Calu3 (cell line): Measurements from ENCODE around the gene PPP1R3D. TPM values are rescaled to one million over a fixed set of nuclear protein-coding genes. Genes with fewer than 3 reads are reported as not detected.

Experiments
- BruUV-seq: library from RNA; stranded (reverse); fragments of 400-500 nt; replicated peaks from 2 replicates; lab custom pipeline; 2021; lab: Mats Ljungman, UMichigan
- CTCF ChIA-PET: fragments of 300-600 bp; sonication (Branson Sonifier 250); formaldehyde crosslinking; loops from one replicate; lab custom pipeline; 2022; ENCODE audit warnings: antibody characterized with exemption; lab: Charles Lee
- DNase-seq: peaks from one replicate; pipeline ENCODE4 v3.0.0; 2022
- H3K27ac Mint-ChIP-seq: one replicate; pipeline ENCODE4 v1.8.0; 2022; ENCODE audit warnings: mixed read lengths; ENCODE audit not compliant: unreplicated experiment
- H3K27me3 Mint-ChIP-seq: one replicate; pipeline ENCODE4 v1.8.0; 2022; ENCODE audit warnings: mixed read lengths; ENCODE audit not compliant: unreplicated experiment
- H3K36me3 Mint-ChIP-seq: one replicate; pipeline ENCODE4 v1.8.0; 2022; ENCODE audit warnings: mild to moderate bottlenecking, moderate library complexity, mixed read lengths; ENCODE audit not compliant: insufficient read depth, unreplicated experiment
- H3K4me1 Mint-ChIP-seq: one replicate; pipeline ENCODE4 v1.8.0; 2022; ENCODE audit warnings: mild to moderate bottlenecking, low read depth, mixed read lengths; ENCODE audit not compliant: unreplicated experiment
- H3K4me3 Mint-ChIP-seq: one replicate; pipeline ENCODE4 v1.8.0; 2022; ENCODE audit warnings: mild to moderate bottlenecking, low read depth, moderate library complexity, mixed read lengths; ENCODE audit not compliant: unreplicated experiment
- H3K9me3 Mint-ChIP-seq: one replicate; pipeline ENCODE4 v1.8.0; 2022; ENCODE audit warnings: low read depth, mixed read lengths; ENCODE audit not compliant: unreplicated experiment
- intact Hi-C: fragments of 100-400 bp; cut with micrococcal nuclease; formaldehyde crosslinking; loops from one replicate; pipeline ENCODE4 v1.10.0; 2022; ENCODE audit not compliant: unreplicated experiment
- total RNA-seq: library from RNA; stranded (reverse); gene quantifications from 2 replicates; pipeline ENCODE4 v1.2.3, GENCODE V29; 2022
- TF ChIP-seq, protein P1 (sequence below): fragments of 200-600 bp; IDR thresholded peaks from one replicate; pipeline ENCODE4 v1.8.0; 2022; ENCODE audit warnings: antibody characterized with exemption; ENCODE audit not compliant: unreplicated experiment

Gene PPP1R3D
- total RNA-seq, 1 experiment from 2014 or later = 17.9 TPM

DNA sequence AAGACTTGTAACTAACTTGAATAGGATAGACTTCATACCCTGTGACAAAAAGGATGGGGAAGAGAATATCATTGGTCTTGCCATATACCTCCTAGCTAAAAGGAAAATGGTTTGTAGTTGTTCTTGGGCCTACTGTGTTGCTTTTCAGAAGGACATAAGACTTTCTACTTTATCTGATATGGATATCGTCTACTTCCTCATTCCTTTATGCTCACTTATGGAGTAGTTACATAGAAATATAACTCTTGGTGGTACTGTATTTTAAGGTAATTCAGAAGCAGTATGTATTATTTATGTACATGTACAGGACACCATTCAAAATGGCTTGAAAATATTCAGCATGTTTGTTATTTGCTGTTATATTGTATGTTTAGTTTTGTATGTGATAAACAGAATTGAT, 8.1 kb upstream of the PPP1R3D start:
- CTCF ChIA-PET = interaction anchor here (1.0 to 2.0 kb wide), 2 partner anchors 14 to 24 kb away, joined by 4 to 9 read pairs; partner anchors contain the start of gene SYCP2

DNA sequence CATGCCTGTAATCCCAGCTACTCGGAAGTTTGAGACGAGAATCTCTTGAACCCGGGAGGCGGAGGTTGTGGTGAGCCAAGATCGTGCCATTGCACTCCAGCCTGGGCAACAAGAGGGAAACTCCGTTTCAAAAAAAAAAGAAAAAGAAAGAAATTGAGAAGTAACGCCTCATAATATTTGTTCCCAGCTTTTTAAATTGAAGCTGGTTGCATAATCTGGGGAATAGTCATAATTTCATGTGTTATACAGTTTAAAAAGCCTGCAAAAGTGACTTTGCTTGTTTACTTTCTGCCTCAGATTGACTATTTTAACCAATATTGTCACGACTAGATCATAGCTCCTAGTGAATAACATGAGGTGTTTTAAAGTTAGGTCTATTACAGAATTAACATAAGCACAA, 7.3 kb upstream of the PPP1R3D start:
- BruUV-seq = no TSS peak
- no peaks in the 10 kb centered on the region for H3K27me3 Mint-ChIP-seq
- CTCF ChIA-PET = interaction anchor here (1.7 kb wide), 1 partner anchor 103 kb away, joined by 6 read pairs; no protein-coding TSS in a partner anchor
- intact Hi-C loops = loop anchor here (10.0 kb wide), 2 partner anchors 1277 to 1947 kb away; no protein-coding TSS in a partner anchor
- H3K4me3 Mint-ChIP-seq = no peak overlapping the region
- H3K36me3 Mint-ChIP-seq = peaks cover 13% of the 10 kb centered on the region
- no peak for DNase-seq
- H3K4me1 Mint-ChIP-seq = peaks cover 14% of the 10 kb centered on the region
- H3K27ac Mint-ChIP-seq = no peak overlapping the region
- H3K9me3 Mint-ChIP-seq = no peaks in the 10 kb centered on the region
- TF ChIP-seq, protein P1, sequence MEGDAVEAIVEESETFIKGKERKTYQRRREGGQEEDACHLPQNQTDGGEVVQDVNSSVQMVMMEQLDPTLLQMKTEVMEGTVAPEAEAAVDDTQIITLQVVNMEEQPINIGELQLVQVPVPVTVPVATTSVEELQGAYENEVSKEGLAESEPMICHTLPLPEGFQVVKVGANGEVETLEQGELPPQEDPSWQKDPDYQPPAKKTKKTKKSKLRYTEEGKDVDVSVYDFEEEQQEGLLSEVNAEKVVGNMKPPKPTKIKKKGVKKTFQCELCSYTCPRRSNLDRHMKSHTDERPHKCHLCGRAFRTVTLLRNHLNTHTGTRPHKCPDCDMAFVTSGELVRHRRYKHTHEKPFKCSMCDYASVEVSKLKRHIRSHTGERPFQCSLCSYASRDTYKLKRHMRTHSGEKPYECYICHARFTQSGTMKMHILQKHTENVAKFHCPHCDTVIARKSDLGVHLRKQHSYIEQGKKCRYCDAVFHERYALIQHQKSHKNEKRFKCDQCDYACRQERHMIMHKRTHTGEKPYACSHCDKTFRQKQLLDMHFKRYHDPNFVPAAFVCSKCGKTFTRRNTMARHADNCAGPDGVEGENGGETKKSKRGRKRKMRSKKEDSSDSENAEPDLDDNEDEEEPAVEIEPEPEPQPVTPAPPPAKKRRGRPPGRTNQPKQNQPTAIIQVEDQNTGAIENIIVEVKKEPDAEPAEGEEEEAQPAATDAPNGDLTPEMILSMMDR = no peak

More for the DNA sequence above, 8.1 kb upstream of the PPP1R3D start:
- TF ChIP-seq, protein P1 = no peak
- Mint-ChIP-seq H3K27me3 (no peaks in the 10 kb centered on the region), H3K4me1 (peaks cover 14% of the 10 kb centered on the region), H3K9me3 (no peaks in the 10 kb centered on the region), H3K36me3 (peaks cover 13% of the 10 kb centered on the region), H3K27ac (no peak overlapping the region), H3K4me3 (no peak overlapping the region)
- no TSS peak for BruUV-seq
- DNase-seq = no peak
- intact Hi-C loops = loop anchor here (2.0 to 10.0 kb wide), 3 partner anchors 45 to 1947 kb away; no protein-coding TSS in a partner anchor

DNA sequence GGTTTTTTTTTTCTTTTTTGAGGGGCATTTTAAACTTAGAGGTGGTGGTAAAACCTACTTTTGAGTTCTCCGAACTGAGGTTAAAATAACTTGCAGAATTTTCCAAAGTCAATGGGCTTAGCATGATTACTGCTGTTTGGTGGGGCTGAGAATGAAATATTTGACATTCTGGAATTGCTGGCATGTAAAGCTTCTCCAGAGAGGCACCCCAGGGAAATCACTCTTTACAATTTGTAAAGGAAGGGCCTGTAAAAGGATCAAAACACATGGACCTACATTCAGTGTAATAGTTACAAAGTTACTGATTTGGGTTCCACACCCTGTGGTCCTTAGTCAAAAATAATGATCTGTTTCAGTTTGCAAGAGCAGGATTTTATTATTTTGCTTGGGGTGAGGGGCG, 5.6 kb upstream of the PPP1R3D start:
- intact Hi-C loops = loop anchor here (10.0 kb wide), 2 partner anchors 1279 to 1949 kb away; no protein-coding TSS in a partner anchor
- no peak for DNase-seq
- Mint-ChIP-seq H3K36me3 (peaks cover 25% of the 10 kb centered on the region), H3K27ac (no peak overlapping the region), H3K9me3 (no peaks in the 10 kb centered on the region), H3K4me3 (no peak overlapping the region), H3K4me1 (peaks cover 27% of the 10 kb centered on the region), H3K27me3 (no peaks in the 10 kb centered on the region)
- TF ChIP-seq, protein P1 = no peak
- CTCF ChIA-PET = interaction anchor here (1.7 kb wide), 1 partner anchor 104 kb away, joined by 6 read pairs; no protein-coding TSS in a partner anchor
- BruUV-seq = no TSS peak

DNA sequence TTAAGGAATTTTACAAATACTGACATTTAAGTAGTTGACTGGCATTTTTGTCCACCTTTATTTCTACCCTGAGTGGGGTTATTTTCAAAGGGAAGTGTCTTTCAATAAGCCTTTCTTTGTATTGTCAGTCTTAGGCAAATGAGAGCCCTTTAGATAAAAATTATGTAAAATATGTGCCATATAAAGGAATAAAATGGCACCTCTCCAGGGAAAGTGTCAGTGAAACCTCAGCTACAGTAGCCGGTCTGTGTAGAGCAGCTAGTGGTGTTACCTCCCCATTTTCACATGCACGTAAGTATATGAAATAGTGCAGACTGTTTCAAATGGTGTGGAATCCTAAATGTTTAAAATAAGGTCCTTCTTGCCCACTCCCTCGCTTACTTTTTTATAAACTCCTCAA, 5.1 kb upstream of the PPP1R3D start:
- Mint-ChIP-seq H3K27me3 (no peaks in the 10 kb centered on the region), H3K36me3 (peaks cover 30% of the 10 kb centered on the region), H3K27ac (no peak overlapping the region), H3K9me3 (no peaks in the 10 kb centered on the region), H3K4me3 (no peak overlapping the region), H3K4me1 (peaks cover 27% of the 10 kb centered on the region)
- DNase-seq = no peak
- no TSS peak for BruUV-seq
- intact Hi-C loops = loop anchor here (10.0 kb wide), 2 partner anchors 1280 to 1950 kb away; no protein-coding TSS in a partner anchor
- CTCF ChIA-PET = interaction anchor here (1.1 kb wide), 1 partner anchor 11 kb away, joined by 4 read pairs; the partner anchor contains the start of gene SYCP2
- TF ChIP-seq, protein P1 = no peak
